ENCODE measurements around the gene USP26. TPM values are rescaled to one million over a fixed set of nuclear protein-coding genes. Genes with fewer than 3 reads are reported as not detected.
"Not testable (repeated sequence)": the region's sequence is repeated elsewhere in the genome, so short reads cannot be mapped to it uniquely, and the experiment has no call there.

Gene USP26
- total and polyA plus RNA-seq, 12 donors = not detected

DNA sequence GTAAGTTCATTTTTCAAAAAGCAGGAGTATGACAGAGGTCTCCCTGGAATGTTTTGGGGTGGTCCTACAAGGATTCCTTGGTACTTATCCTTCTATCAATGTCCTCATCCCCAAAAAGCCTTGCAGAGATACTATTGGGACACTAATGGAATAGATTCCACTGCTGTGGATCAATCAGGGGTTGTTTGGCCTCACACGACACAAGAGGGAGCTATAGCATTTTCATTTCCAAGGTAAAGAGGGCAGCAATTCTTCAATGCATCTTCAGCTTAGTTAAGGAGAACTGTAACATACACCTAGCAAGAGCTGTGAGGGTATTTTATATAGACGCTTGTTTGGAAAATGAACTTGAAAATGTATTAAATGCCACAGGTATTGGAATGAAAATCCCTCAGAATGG lies 50.9 kb downstream of the USP26 start:
- H3K4me1 ChIP-seq = no peaks in the 10 kb centered on the region
- H3K27ac ChIP-seq = no peak overlapping the region
- no peak overlapping the region for H3K4me3 ChIP-seq
- no peaks in the 10 kb centered on the region for H3K36me3 ChIP-seq
- TF ChIP-seq CTCF (IDR thresholded peaks at IDR 0.05) = peak in 3 of 9 donors; percentile 7 to 11 (median 11)
- WGBS, 2 donors = 35 to 50% methylated on average over 2 of the region's 2 CpGs
- no peaks in the 10 kb centered on the region for H3K9me3 ChIP-seq
- H3K27me3 ChIP-seq = peaks cover 0 to 29% (median 0%) of the 10 kb centered on the region in 7 donors
- no peak for DNase-seq
- intact Hi-C loops (cut with DNase I) = no loop called here
- ATAC-seq = no peak

DNA sequence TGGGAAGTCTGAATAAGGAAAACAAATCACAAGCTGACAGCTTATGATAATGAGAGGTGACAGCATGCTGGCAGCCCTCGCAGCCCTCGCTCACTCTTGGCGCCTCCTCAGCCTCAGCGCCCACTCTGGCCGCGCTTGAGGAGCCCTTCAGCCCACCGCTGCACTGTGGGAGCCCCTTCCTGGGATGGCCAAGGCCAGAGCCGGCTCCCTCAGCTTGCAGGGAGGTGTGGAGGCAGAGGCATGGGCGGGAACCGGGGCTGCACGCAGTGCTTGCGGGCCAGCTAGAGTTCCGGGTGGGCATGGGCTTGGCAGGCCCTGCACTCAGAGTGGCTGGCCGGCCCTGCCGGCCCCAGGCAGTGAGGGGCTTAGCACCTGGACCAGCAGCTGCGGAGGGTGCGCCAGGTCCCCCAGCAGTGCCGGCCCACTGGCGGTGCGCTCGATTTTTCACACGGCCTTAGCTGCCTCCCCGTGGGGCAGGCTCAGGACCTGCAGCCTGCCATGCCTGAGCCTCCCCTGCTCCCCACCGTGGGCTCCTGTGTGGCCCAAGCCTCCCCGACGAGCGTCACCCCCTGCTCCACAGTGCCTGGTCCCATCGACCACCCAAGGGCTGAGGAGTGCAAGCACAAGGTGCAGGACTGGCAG lies 52.6 kb downstream of the USP26 start:
- H3K27me3 ChIP-seq = peaks cover 0 to 20% (median 0%) of the 10 kb centered on the region in 7 donors
- H3K27ac ChIP-seq; intact Hi-C loops (cut with DNase I); DNase-seq; H3K4me3 ChIP-seq; ATAC-seq; H3K4me1 ChIP-seq; H3K36me3 ChIP-seq; H3K9me3 ChIP-seq: not testable (repeated sequence)
- WGBS, 2 donors = 89 to 91% methylated on average over 13 to 28 of the region's 28 CpGs

- ATAC-seq (no peak), DNase-seq (no peak)
- Histone ChIP-seq H3K27ac (no peak overlapping the region), H3K4me1 (no peaks in the 10 kb centered on the region), H3K4me3 (no peak overlapping the region), H3K9me3 (peaks cover 0 to 10% (median 0%) of the 10 kb centered on the region in 11 donors), H3K36me3 (no peaks in the 10 kb centered on the region), H3K27me3 (peaks cover 0 to 18% (median 0%) of the 10 kb centered on the region in 7 donors)
- no peak for TF ChIP-seq CTCF (IDR thresholded peaks at IDR 0.05)
- 83 to 85% methylated on average over 2 of the region's 2 CpGs for WGBS, 2 donors
- intact Hi-C loops (cut with DNase I) = no loop called here
These were observed 54.6 kb downstream of the USP26 start for GRCh38 chrX:133042260-133042659.

GRCh38 chrX:133033010-133033409 lies 63.9 kb downstream of the USP26 start:
- H3K9me3 ChIP-seq = peaks cover 0 to 6% (median 0%) of the 10 kb centered on the region in 11 donors
- H3K36me3 ChIP-seq = no peaks in the 10 kb centered on the region
- ATAC-seq (no peak), DNase-seq (no peak)
- WGBS, 2 donors = 52 to 60% methylated on average over 5 of the region's 5 CpGs
- H3K4me3 ChIP-seq = no peak overlapping the region
- H3K27me3 ChIP-seq = peaks cover 0 to 67% (median 0%) of the 10 kb centered on the region in 7 donors
- H3K4me1 ChIP-seq = no peaks in the 10 kb centered on the region
- no peak overlapping the region for H3K27ac ChIP-seq
- intact Hi-C loops (cut with DNase I) = no loop called here
- no peak for TF ChIP-seq CTCF (IDR thresholded peaks at IDR 0.05)

DNA sequence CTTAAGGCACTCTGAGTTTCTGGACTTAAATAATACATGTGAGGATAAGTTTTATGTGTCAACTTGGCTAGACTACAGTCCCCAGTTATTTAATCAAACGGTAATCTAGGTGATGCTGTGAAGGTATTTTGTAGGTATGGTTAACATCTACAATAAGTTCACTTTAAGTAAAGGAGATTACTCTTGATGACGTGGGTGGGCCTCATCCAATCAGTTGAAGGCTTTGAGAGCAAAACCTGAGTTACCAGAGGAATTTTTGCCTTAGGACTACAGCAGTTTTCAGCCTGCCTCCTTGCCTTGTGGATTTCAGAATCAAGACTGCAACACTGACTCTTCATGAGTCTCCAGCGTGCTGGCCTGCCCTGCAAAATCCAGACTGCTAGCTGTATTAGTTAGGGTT lies 78.7 kb downstream of the USP26 start:
- Histone ChIP-seq H3K4me1 (no peaks in the 10 kb centered on the region), H3K36me3 (no peaks in the 10 kb centered on the region), H3K4me3 (no peak overlapping the region), H3K9me3 (no peaks in the 10 kb centered on the region), H3K27ac (no peak overlapping the region), H3K27me3 (no peaks in the 10 kb centered on the region)
- TF ChIP-seq CTCF (IDR thresholded peaks at IDR 0.05) = no peak
- intact Hi-C loops (cut with DNase I) = no loop called here
- WGBS, 2 donors = 92 to 94% methylated on average over 3 of the region's 3 CpGs
- no peak for DNase-seq
- ATAC-seq = no peak

Measured in heart right ventricle (tissue), 16 donors.